HG03196 (cell line): ENCODE measurements around the gene PBRM1.
"Not testable (repeated sequence)": the region's sequence is repeated elsewhere in the genome, so short reads cannot be mapped to it uniquely, and the experiment has no call there.

Experiments
- ATAC-seq: cut with Tn5 transposase; IDR thresholded peaks from one replicate; pipeline ENCODE4 v1.9.1; 2021; ENCODE audit not compliant: unreplicated experiment

The PBRM1 gene

GRCh38 chr3:52704611-52705437, 19.1 kb upstream of the PBRM1 start:
- ATAC-seq, result no peak

GRCh38 chr3:52703341-52703740, 17.6 kb upstream of the PBRM1 start:
- ATAC-seq, result no peak

GRCh38 chr3:52697632-52697965, 11.9 kb upstream of the PBRM1 start:
- ATAC-seq, result no peak

GRCh38 chr3:52696830-52697631, 11.3 kb upstream of the PBRM1 start:
- no peak for ATAC-seq

GRCh38 chr3:52695798-52696671, 10.3 kb upstream of the PBRM1 start:
- no peak for ATAC-seq

- no peak for ATAC-seq
Measured at GRCh38 chr3:52694528-52695189, 8.9 kb upstream of the PBRM1 start.

- no peak for ATAC-seq
Measured at GRCh38 chr3:52693071-52693470, 7.4 kb upstream of the PBRM1 start.

- no peak for ATAC-seq
Measured at GRCh38 chr3:52690560-52690959, 4.8 kb upstream of the PBRM1 start.

GRCh38 chr3:52689151-52689550, 3.4 kb upstream of the PBRM1 start:
- ATAC-seq, result no peak

- no peak for ATAC-seq
Measured at GRCh38 chr3:52688266-52688665, 2.6 kb upstream of the PBRM1 start.

GRCh38 chr3:52685285-52685708, 416 bp downstream of the PBRM1 start:
- ATAC-seq, result peak; percentile 83

- ATAC-seq, result no peak
Measured at GRCh38 chr3:52684184-52684583, 1.5 kb downstream of the PBRM1 start.

GRCh38 chr3:52683611-52684010, 2.1 kb downstream of the PBRM1 start:
- no peak for ATAC-seq

GRCh38 chr3:52682016-52682415, 3.7 kb downstream of the PBRM1 start:
- ATAC-seq, result no peak

GRCh38 chr3:52681596-52681995, 4.1 kb downstream of the PBRM1 start:
- ATAC-seq, result no peak

GRCh38 chr3:52679811-52680210, 5.9 kb downstream of the PBRM1 start:
- no peak for ATAC-seq

- no peak for ATAC-seq
Measured at GRCh38 chr3:52679199-52679538, 6.5 kb downstream of the PBRM1 start.

- ATAC-seq, result no peak
Measured at GRCh38 chr3:52678265-52679198, 7.2 kb downstream of the PBRM1 start.

GRCh38 chr3:52676201-52676600, 9.5 kb downstream of the PBRM1 start:
- not testable (repeated sequence) for ATAC-seq

- no peak for ATAC-seq
Measured at GRCh38 chr3:52671676-52672075, 14.0 kb downstream of the PBRM1 start.
